Measurements from ENCODE around the gene XRCC5. TPM values are rescaled to one million over a fixed set of nuclear protein-coding genes. Genes with fewer than 3 reads are reported as not detected.
A peak's percentile ranks its signal among the peaks of the same experiment; 100 is the strongest.

XRCC5 gene
- total RNA-seq, 1 experiment from 2014 or later: 290 TPM

- DNase-seq: peak; percentile 99
- Histone ChIP-seq H3K4me1 (ENCODE audit: insufficient read depth, low read length) (peaks cover 39% of the 10 kb centered on the region), H3K27ac (ENCODE audit: low read length) (peak overlapping the region; percentile 76), H3K9ac (ENCODE audit: low read length) (peak overlapping the region; percentile 94), H4K20me1 (ENCODE audit: low read length) (0 out of 2 replicates have a peak, but pooled peaks cover 18% of the 10 kb centered on the region), H3F3A (ENCODE audit: low read length, unreplicated experiment) (peaks cover 6% of the 10 kb centered on the region), H3K4me3 (ENCODE audit: low read length) (peak overlapping the region; percentile 72), H3K4me2 (ENCODE audit: low read length) (peak overlapping the region; percentile 95), H3K27me3 (ENCODE audit: low read length) (no peaks in the 10 kb centered on the region), H3K36me3 (ENCODE audit: low read depth, low read length) (peaks cover 92% of the 10 kb centered on the region), H2AFZ (ENCODE audit: low read length) (peak overlapping the region; percentile 84), H3K9me2 (replicated peaks; ENCODE audit: low read length) (no peaks in the 10 kb centered on the region), H3K9me3 (ENCODE audit: low read length) (no peaks in the 10 kb centered on the region), H3K79me2 (ENCODE audit: low read length) (peaks cover 82% of the 10 kb centered on the region)
- POLR2A ChIA-PET (ENCODE audit: unreplicated experiment): interaction anchor here (0.6 kb wide), 1 partner anchor 33 kb away, joined by 3 read pairs; no protein-coding TSS in a partner anchor
- intact Hi-C loops (cut with micrococcal nuclease): loop anchor here (10.0 kb wide), 1 partner anchor 380 kb away; the partner anchor contains the start of gene RPL37A
- CTCF ChIA-PET: interaction anchor here (0.5 to 0.6 kb wide), 2 partner anchors 21 to 213 kb away, joined by 4 to 6 read pairs; no protein-coding TSS in a partner anchor
- no TSS peak for BruUV-seq (replicated peaks)
- TF ChIP-seq EZH2phosphoT487 (IDR thresholded peaks at IDR 0.05; ENCODE audit: borderline replicate concordance, low read length): no peak
- peak; percentile 90 for TF ChIP-seq CTCF (conservative IDR thresholded peaks at IDR 0.05; ENCODE audit: low read depth, low read length)
- TF ChIP-seq EZH2 (IDR thresholded peaks at IDR 0.05; ENCODE audit: low read length, unreplicated experiment): no peak
- peak; percentile 94 for ATAC-seq
Observed at GRCh38 chr2:216114714-216115531, 5.8 kb downstream of the XRCC5 start.

- H3K4me1 ChIP-seq (ENCODE audit: insufficient read depth, low read length): peaks cover 27% of the 10 kb centered on the region
- no peak for DNase-seq
- no peak overlapping the region for H3K4me2 ChIP-seq (ENCODE audit: low read length)
- no peak for TF ChIP-seq EZH2phosphoT487 (IDR thresholded peaks at IDR 0.05; ENCODE audit: borderline replicate concordance, low read length)
- no peak for TF ChIP-seq CTCF (conservative IDR thresholded peaks at IDR 0.05; ENCODE audit: low read depth, low read length)
- no peak for TF ChIP-seq EZH2 (IDR thresholded peaks at IDR 0.05; ENCODE audit: low read length, unreplicated experiment)
- ATAC-seq: no peak
- ChIA-PET CTCF (no interaction called here), POLR2A (ENCODE audit: unreplicated experiment) (no interaction called here)
- H3K9ac ChIP-seq (ENCODE audit: low read length): no peak overlapping the region
- H3F3A ChIP-seq (ENCODE audit: low read length, unreplicated experiment): peaks cover 6% of the 10 kb centered on the region
- H3K27me3 ChIP-seq (ENCODE audit: low read length): no peaks in the 10 kb centered on the region
- H3K9me2 ChIP-seq (replicated peaks; ENCODE audit: low read length): no peaks in the 10 kb centered on the region
- intact Hi-C loops (cut with micrococcal nuclease): loop anchor here (10.0 kb wide), 1 partner anchor 378 kb away; the partner anchor contains the start of gene RPL37A
- H3K27ac ChIP-seq (ENCODE audit: low read length): no peak overlapping the region
- H3K9me3 ChIP-seq (ENCODE audit: low read length): no peaks in the 10 kb centered on the region
- no peak overlapping the region for H3K4me3 ChIP-seq (ENCODE audit: low read length)
- no peak overlapping the region for H2AFZ ChIP-seq (ENCODE audit: low read length)
- H4K20me1 ChIP-seq (ENCODE audit: low read length): 0 out of 2 replicates have a peak, but pooled peaks cover 11% of the 10 kb centered on the region
- peaks cover 73% of the 10 kb centered on the region for H3K79me2 ChIP-seq (ENCODE audit: low read length)
- BruUV-seq (replicated peaks): no TSS peak
- peaks cover 89% of the 10 kb centered on the region for H3K36me3 ChIP-seq (ENCODE audit: low read depth, low read length)
Observed at GRCh38 chr2:216116418-216116817, 7.3 kb downstream of the XRCC5 start.

Measured in PC-3 (cell line).